ENCODE data around the gene MECR. TPM values are rescaled to one million over a fixed set of nuclear protein-coding genes. Genes with fewer than 3 reads are reported as not detected.
A peak's percentile ranks its signal among the peaks of the same experiment; 100 is the strongest.

The MECR gene
- total and polyA plus RNA-seq, 4 experiments from 2014 or later: 12.0 to 17.1 (median 14.2) TPM

- peak overlapping the region; percentile 83 to 99 for H3K4me3 ChIP-seq (ENCODE audit: low read length in 2 of 2)
- peak in 1 of 5 donors; percentile 49 for DNase-seq
- peaks cover 33 to 73% (median 52%) of the 10 kb centered on the region in 4 donors for H3K4me1 Mint-ChIP-seq
Measured at GRCh38 chr1:29180497-29181412, 50.0 kb downstream of the MECR start.

GRCh38 chr1:29179641-29180184 is 51.0 kb downstream of the MECR start:
- Histone ChIP-seq H3K27me3 (ENCODE audit: insufficient read depth, low read length) (no peaks in the 10 kb centered on the region), H3K4me3 (ENCODE audit: low read length in 2 of 2) (peak overlapping the region; percentile 11 to 83), H3K36me3 (ENCODE audit: insufficient read depth, low read length) (peaks cover 6% of the 10 kb centered on the region), H3K4me1 (ENCODE audit: insufficient read depth, low read length) (peaks cover 58% of the 10 kb centered on the region), H3K27ac (ENCODE audit: low read depth, low read length) (peak overlapping the region; percentile 93), H3K9me3 (ENCODE audit: control insufficient read depth in 1 of 2, low read length in 2 of 2) (no peaks in the 10 kb centered on the region)
- Mint-ChIP-seq H3K36me3 (peaks cover 17 to 42% of the 10 kb centered on the region in 2 donors), H3K27me3 (no peaks in the 10 kb centered on the region), H3K27ac (peak overlapping the region; percentile 86 to 97 (median 93)), H3K4me1 (peaks cover 33 to 74% (median 53%) of the 10 kb centered on the region in 4 donors), H3K9me3 (no peaks in the 10 kb centered on the region), H3K4me3 (peak overlapping the region; percentile 93 to 97 (median 95))
- POLR2A ChIA-PET (ENCODE audit: partially characterized antibody): interaction anchor here (0.9 to 4.1 kb wide), 4 partner anchors 12 to 599 kb away, joined by 3 to 33 read pairs (median 12); partner anchors contain the start of genes TAF12 and YTHDF2
- intact Hi-C loops (cut with micrococcal nuclease): loop anchor here (2.0 to 10.0 kb wide), 4 partner anchors 55 to 933 kb away; partner anchors contain the start of genes GMEB1 and TMEM200B
- DNase-seq: no peak
- CTCF ChIA-PET (ENCODE audit: partially characterized antibody): interaction anchor here (0.6 to 4.2 kb wide), 7 partner anchors 9 to 531 kb away, joined by 3 to 45 read pairs (median 4); partner anchors contain the start of gene RNU11

More at GRCh38 chr1:29180497-29181412, 50.0 kb downstream of the MECR start:
- Mint-ChIP-seq H3K27me3 (no peaks in the 10 kb centered on the region), H3K27ac (peak overlapping the region; percentile 93 to 97 (median 93)), H3K4me3 (peak overlapping the region; percentile 93 to 97 (median 95)), H3K9me3 (no peaks in the 10 kb centered on the region), H3K36me3 (peaks cover 17 to 42% of the 10 kb centered on the region in 2 donors)
- CTCF ChIA-PET (ENCODE audit: partially characterized antibody): interaction anchor here (0.6 to 4.2 kb wide), 16 partner anchors 10 to 538 kb away, joined by 3 to 45 read pairs (median 6); partner anchors contain the start of genes RNU11, TAF12 and YTHDF2
- no peaks in the 10 kb centered on the region for H3K9me3 ChIP-seq (ENCODE audit: control insufficient read depth in 1 of 2, low read length in 2 of 2)
- H3K4me1 ChIP-seq (ENCODE audit: insufficient read depth, low read length): peaks cover 58% of the 10 kb centered on the region
- intact Hi-C loops (cut with micrococcal nuclease): loop anchor here (1.0 to 10.0 kb wide), 7 partner anchors 23 to 934 kb away; partner anchors contain the start of genes GMEB1, TAF12 and TMEM200B
- POLR2A ChIA-PET (ENCODE audit: partially characterized antibody): interaction anchor here (0.9 to 4.1 kb wide), 23 partner anchors 9 to 1455 kb away, joined by 3 to 33 read pairs (median 9); partner anchors contain the start of genes FAM76A, GMEB1, MECR and MED18
- H3K27me3 ChIP-seq (ENCODE audit: insufficient read depth, low read length): no peaks in the 10 kb centered on the region
- peaks cover 6% of the 10 kb centered on the region for H3K36me3 ChIP-seq (ENCODE audit: insufficient read depth, low read length)
- H3K27ac ChIP-seq (ENCODE audit: low read depth, low read length): peak overlapping the region; percentile 93

GRCh38 chr1:29177022-29177705 is 53.6 kb downstream of the MECR start:
- CTCF ChIA-PET (ENCODE audit: partially characterized antibody): no interaction called here
- Mint-ChIP-seq H3K9me3 (no peaks in the 10 kb centered on the region), H3K4me3 (peak overlapping the region; percentile 31 to 76 (median 60)), H3K36me3 (peaks cover 26 to 50% of the 10 kb centered on the region in 2 donors), H3K27ac (peak overlapping the region in 5 of 7 donors; percentile 42 to 87 (median 79)), H3K4me1 (peaks cover 37 to 77% (median 56%) of the 10 kb centered on the region in 4 donors), H3K27me3 (no peaks in the 10 kb centered on the region)
- POLR2A ChIA-PET (ENCODE audit: partially characterized antibody): no interaction called here
- Histone ChIP-seq H3K4me1 (ENCODE audit: insufficient read depth, low read length) (peaks cover 60% of the 10 kb centered on the region), H3K36me3 (ENCODE audit: insufficient read depth, low read length) (peaks cover 6% of the 10 kb centered on the region), H3K27ac (ENCODE audit: low read depth, low read length) (peak overlapping the region; percentile 2), H3K27me3 (ENCODE audit: insufficient read depth, low read length) (no peaks in the 10 kb centered on the region), H3K4me3 (ENCODE audit: low read length in 2 of 2) (no peak overlapping the region), H3K9me3 (ENCODE audit: control insufficient read depth in 1 of 2, low read length in 2 of 2) (no peaks in the 10 kb centered on the region)
- peak in 1 of 5 donors; percentile 31 for DNase-seq
- intact Hi-C loops (cut with micrococcal nuclease): no loop called here

- H3K4me3 Mint-ChIP-seq: peak overlapping the region in 6 of 8 donors; percentile 25 to 74 (median 54)
- peaks cover 28 to 51% of the 10 kb centered on the region in 2 donors for H3K36me3 Mint-ChIP-seq
- no peak overlapping the region for H3K27ac ChIP-seq (ENCODE audit: low read depth, low read length)
Measured at GRCh38 chr1:29176576-29176975, 54.2 kb downstream of the MECR start.

GRCh38 chr1:29172415-29172939 is 58.3 kb downstream of the MECR start:
- Mint-ChIP-seq H3K9me3 (no peaks in the 10 kb centered on the region), H3K27ac (peak overlapping the region in 1 of 7 donors; percentile 17), H3K4me3 (peak overlapping the region in 5 of 8 donors; percentile 2 to 67 (median 35)), H3K4me1 (peaks cover 46 to 73% (median 62%) of the 10 kb centered on the region in 4 donors), H3K36me3 (peaks cover 35 to 46% of the 10 kb centered on the region in 2 donors), H3K27me3 (no peaks in the 10 kb centered on the region)
- Histone ChIP-seq H3K9me3 (ENCODE audit: control insufficient read depth in 1 of 2, low read length in 2 of 2) (no peaks in the 10 kb centered on the region), H3K27me3 (ENCODE audit: insufficient read depth, low read length) (no peaks in the 10 kb centered on the region), H3K4me3 (ENCODE audit: low read length in 2 of 2) (no peak overlapping the region), H3K36me3 (ENCODE audit: insufficient read depth, low read length) (peaks cover 12% of the 10 kb centered on the region), H3K4me1 (ENCODE audit: insufficient read depth, low read length) (peaks cover 61% of the 10 kb centered on the region), H3K27ac (ENCODE audit: low read depth, low read length) (no peak overlapping the region)
- no peak for DNase-seq
- ChIA-PET CTCF (ENCODE audit: partially characterized antibody) (interaction anchor here (2.4 kb wide), 1 partner anchor 25 kb away, joined by 8 read pairs; no protein-coding TSS in a partner anchor), POLR2A (ENCODE audit: partially characterized antibody) (interaction anchor here (4.5 kb wide), 1 partner anchor 10 kb away, joined by 26 read pairs; the partner anchor contains the start of gene SRSF4)
- intact Hi-C loops (cut with micrococcal nuclease): no loop called here

More at GRCh38 chr1:29176576-29176975, 54.2 kb downstream of the MECR start:
- Histone ChIP-seq H3K9me3 (ENCODE audit: control insufficient read depth in 1 of 2, low read length in 2 of 2) (no peaks in the 10 kb centered on the region), H3K27me3 (ENCODE audit: insufficient read depth, low read length) (no peaks in the 10 kb centered on the region), H3K4me3 (ENCODE audit: low read length in 2 of 2) (no peak overlapping the region), H3K4me1 (ENCODE audit: insufficient read depth, low read length) (peaks cover 64% of the 10 kb centered on the region), H3K36me3 (ENCODE audit: insufficient read depth, low read length) (peaks cover 6% of the 10 kb centered on the region)
- Mint-ChIP-seq H3K4me1 (peaks cover 39 to 75% (median 58%) of the 10 kb centered on the region in 4 donors), H3K9me3 (no peaks in the 10 kb centered on the region), H3K27me3 (no peaks in the 10 kb centered on the region), H3K27ac (peak overlapping the region in 6 of 7 donors; percentile 2 to 81 (median 48))
- ChIA-PET POLR2A (ENCODE audit: partially characterized antibody) (no interaction called here), CTCF (ENCODE audit: partially characterized antibody) (no interaction called here)
- intact Hi-C loops (cut with micrococcal nuclease): no loop called here
- DNase-seq: no peak

GRCh38 chr1:29171521-29171920 is 59.2 kb downstream of the MECR start:
- intact Hi-C loops (cut with micrococcal nuclease): no loop called here
- peaks cover 16% of the 10 kb centered on the region for H3K36me3 ChIP-seq (ENCODE audit: insufficient read depth, low read length)
- Mint-ChIP-seq H3K4me3 (peak overlapping the region in 6 of 8 donors; percentile 30 to 66 (median 59)), H3K9me3 (no peaks in the 10 kb centered on the region), H3K36me3 (peaks cover 33 to 45% of the 10 kb centered on the region in 2 donors), H3K27ac (peak overlapping the region in 5 of 7 donors; percentile 11 to 57 (median 25)), H3K27me3 (no peaks in the 10 kb centered on the region), H3K4me1 (peaks cover 46 to 73% (median 62%) of the 10 kb centered on the region in 4 donors)
- DNase-seq: no peak
- no peak overlapping the region for H3K4me3 ChIP-seq (ENCODE audit: low read length in 2 of 2)
- no peaks in the 10 kb centered on the region for H3K9me3 ChIP-seq (ENCODE audit: control insufficient read depth in 1 of 2, low read length in 2 of 2)
- no peaks in the 10 kb centered on the region for H3K27me3 ChIP-seq (ENCODE audit: insufficient read depth, low read length)
- H3K27ac ChIP-seq (ENCODE audit: low read depth, low read length): no peak overlapping the region
- peaks cover 58% of the 10 kb centered on the region for H3K4me1 ChIP-seq (ENCODE audit: insufficient read depth, low read length)
- ChIA-PET CTCF (ENCODE audit: partially characterized antibody) (interaction anchor here (1.6 to 2.5 kb wide), 2 partner anchors 9 to 11 kb away, joined by 4 to 10 read pairs; partner anchors contain the start of gene SRSF4), POLR2A (ENCODE audit: partially characterized antibody) (interaction anchor here (1.2 to 4.5 kb wide), 2 partner anchors 10 to 30 kb away, joined by 3 to 26 read pairs; partner anchors contain the start of gene SRSF4)
